Loucy (cell line): ENCODE results near the gene PILRA.

ENCODE experiments used
- H2AFZ ChIP-seq: fragments of 200-600 bp; sonication (generic); 2 replicates; pipeline ENCODE4 v1.6.0; 2016; ENCODE audit warnings: antibody characterized with exemption, mild to moderate bottlenecking, low read length, moderate library complexity
- H3F3A ChIP-seq: fragments of 200-600 bp; 2 replicates; pipeline ENCODE4 v1.6.0; 2016; ENCODE audit warnings: antibody characterized with exemption, low read depth, mild to moderate bottlenecking
- H3K27me3 ChIP-seq: fragments of 200-600 bp; sonication (generic); 2 replicates; pipeline ENCODE4 v1.6.1; 2014; ENCODE audit warnings: low read length, mild to moderate bottlenecking; ENCODE audit not compliant: insufficient read depth, poor library complexity, severe bottlenecking
- H3K36me3 ChIP-seq: fragments of 200-600 bp; sonication (generic); 2 replicates; pipeline ENCODE4 v1.6.1; 2016; ENCODE audit warnings: low read length; ENCODE audit not compliant: insufficient read depth
- H3K4me1 ChIP-seq: fragments of 200-600 bp; sonication (generic); 2 replicates; pipeline ENCODE4 v1.5.1; 2014; ENCODE audit warnings: low read length, mild to moderate bottlenecking; ENCODE audit not compliant: insufficient read depth, poor library complexity, severe bottlenecking
- H3K4me2 ChIP-seq: fragments of 200-600 bp; sonication (generic); 2 replicates; pipeline ENCODE4 v1.6.0; 2014; ENCODE audit warnings: antibody characterized with exemption, low read length, low read depth, mild to moderate bottlenecking; ENCODE audit not compliant: poor library complexity, severe bottlenecking
- H3K4me3 ChIP-seq: fragments of 200-600 bp; sonication (generic); 2 replicates; pipeline ENCODE4 v1.5.1; 2014; ENCODE audit warnings: low read length, mild to moderate bottlenecking, mixed read lengths; ENCODE audit not compliant: poor library complexity, severe bottlenecking
- H3K79me2 ChIP-seq: fragments of 200-600 bp; sonication (generic); 2 replicates; pipeline ENCODE4 v1.6.1; 2014; ENCODE audit warnings: low read length; ENCODE audit not compliant: insufficient read depth
- H3K9ac ChIP-seq: fragments of 200-600 bp; sonication (generic); 2 replicates; pipeline ENCODE4 v1.6.0; 2014; ENCODE audit warnings: mild to moderate bottlenecking, low read depth, low read length, moderate library complexity; ENCODE audit not compliant: poor library complexity, severe bottlenecking
- H3K9me2 ChIP-seq: fragments of 200-600 bp; sonication (generic); replicated peaks from 2 replicates; pipeline ENCODE4 v1.6.1; 2016; ENCODE audit warnings: low read depth, low read length, mixed read lengths
- H3K9me3 ChIP-seq: fragments of 200-600 bp; sonication (generic); 2 replicates; pipeline ENCODE4 v1.6.1; 2014; ENCODE audit warnings: mild to moderate bottlenecking, antibody characterized with exemption, low read length, low read depth; ENCODE audit not compliant: insufficient read depth
- H4K20me1 ChIP-seq: fragments of 200-600 bp; sonication (generic); 2 replicates; pipeline ENCODE4 v1.6.0; 2014; ENCODE audit warnings: antibody characterized with exemption, low read length, mild to moderate bottlenecking; ENCODE audit not compliant: insufficient read depth, poor library complexity, severe bottlenecking
- EZH2phosphoT487 ChIP-seq: fragments of 200-600 bp; IDR thresholded peaks from 2 replicates; pipeline ENCODE4 v1.6.1; 2018; ENCODE audit warnings: antibody characterized with exemption, mild to moderate bottlenecking, moderate library complexity, borderline replicate concordance
- TF ChIP-seq, protein P1 (sequence below): fragments of 200-600 bp; sonication (generic); conservative IDR thresholded peaks from 2 replicates; pipeline ENCODE4 v1.5.1; 2014; ENCODE audit warnings: mild to moderate bottlenecking, antibody characterized with exemption, low read length

PILRA gene

DNA sequence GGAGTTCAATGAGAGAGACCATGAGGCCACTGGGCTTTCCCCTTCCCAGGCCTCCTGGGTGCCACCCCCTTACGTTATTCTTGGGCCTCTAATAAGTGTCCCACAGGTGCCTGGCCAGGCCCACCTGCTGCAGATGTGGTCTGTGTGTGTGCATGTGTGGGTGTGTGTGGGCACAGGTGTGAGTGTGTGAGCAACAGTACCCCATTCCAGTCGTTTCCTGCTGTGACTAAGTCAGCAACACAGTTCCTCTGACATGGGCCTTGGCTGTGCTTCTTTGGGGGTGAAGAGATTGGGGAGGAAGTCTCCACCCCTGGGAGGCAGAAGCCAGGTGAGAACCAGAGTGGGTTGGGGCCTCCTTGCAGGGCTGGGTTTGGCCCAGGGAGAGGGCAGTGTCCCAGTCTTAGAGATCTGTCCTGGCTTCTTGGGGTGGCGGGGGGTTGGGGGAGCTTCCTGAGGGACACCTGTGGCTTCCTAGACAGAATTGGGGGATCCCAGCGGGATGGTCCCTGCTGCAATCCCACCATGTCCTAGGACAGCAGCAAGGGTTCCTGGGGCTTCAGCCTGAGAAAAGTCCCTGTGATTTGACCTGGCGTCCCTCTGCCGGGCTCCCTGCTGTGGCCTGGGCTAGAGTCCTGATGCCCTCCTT, 19.5 kb upstream of the PILRA start:
- H3K4me2 ChIP-seq: no peak overlapping the region
- peaks cover 84% of the 10 kb centered on the region for H3K36me3 ChIP-seq
- no peaks in the 10 kb centered on the region for H3K79me2 ChIP-seq
- no peaks in the 10 kb centered on the region for H4K20me1 ChIP-seq
- no peak overlapping the region for H3K4me3 ChIP-seq
- H3K4me1 ChIP-seq: no peaks in the 10 kb centered on the region
- H2AFZ ChIP-seq: no peak overlapping the region
- H3F3A ChIP-seq: no peaks in the 10 kb centered on the region
- no peaks in the 10 kb centered on the region for H3K9me3 ChIP-seq
- H3K9ac ChIP-seq: no peak overlapping the region
- TF ChIP-seq, protein P1, sequence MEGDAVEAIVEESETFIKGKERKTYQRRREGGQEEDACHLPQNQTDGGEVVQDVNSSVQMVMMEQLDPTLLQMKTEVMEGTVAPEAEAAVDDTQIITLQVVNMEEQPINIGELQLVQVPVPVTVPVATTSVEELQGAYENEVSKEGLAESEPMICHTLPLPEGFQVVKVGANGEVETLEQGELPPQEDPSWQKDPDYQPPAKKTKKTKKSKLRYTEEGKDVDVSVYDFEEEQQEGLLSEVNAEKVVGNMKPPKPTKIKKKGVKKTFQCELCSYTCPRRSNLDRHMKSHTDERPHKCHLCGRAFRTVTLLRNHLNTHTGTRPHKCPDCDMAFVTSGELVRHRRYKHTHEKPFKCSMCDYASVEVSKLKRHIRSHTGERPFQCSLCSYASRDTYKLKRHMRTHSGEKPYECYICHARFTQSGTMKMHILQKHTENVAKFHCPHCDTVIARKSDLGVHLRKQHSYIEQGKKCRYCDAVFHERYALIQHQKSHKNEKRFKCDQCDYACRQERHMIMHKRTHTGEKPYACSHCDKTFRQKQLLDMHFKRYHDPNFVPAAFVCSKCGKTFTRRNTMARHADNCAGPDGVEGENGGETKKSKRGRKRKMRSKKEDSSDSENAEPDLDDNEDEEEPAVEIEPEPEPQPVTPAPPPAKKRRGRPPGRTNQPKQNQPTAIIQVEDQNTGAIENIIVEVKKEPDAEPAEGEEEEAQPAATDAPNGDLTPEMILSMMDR: no peak
- no peak for TF ChIP-seq EZH2phosphoT487
- H3K9me2 ChIP-seq: no peaks in the 10 kb centered on the region
- H3K27me3 ChIP-seq: no peaks in the 10 kb centered on the region

GRCh38 chr7:100356416-100357068, 16.7 kb upstream of the PILRA start:
- Histone ChIP-seq H3K9me3 (no peaks in the 10 kb centered on the region), H3K9ac (no peak overlapping the region), H2AFZ (no peak overlapping the region), H3K9me2 (no peaks in the 10 kb centered on the region), H3F3A (no peaks in the 10 kb centered on the region), H3K27me3 (no peaks in the 10 kb centered on the region), H3K36me3 (peaks cover 85% of the 10 kb centered on the region; the same call in 1 of the 2 replicates), H3K4me3 (no peak overlapping the region), H3K4me1 (no peaks in the 10 kb centered on the region), H3K4me2 (no peak overlapping the region), H3K79me2 (no peaks in the 10 kb centered on the region), H4K20me1 (no peaks in the 10 kb centered on the region)
- no peak for TF ChIP-seq EZH2phosphoT487
- TF ChIP-seq, protein P1: no peak

GRCh38 chr7:100357131-100357561, 16.1 kb upstream of the PILRA start:
- no peaks in the 10 kb centered on the region for H3K79me2 ChIP-seq
- H3K9me2 ChIP-seq: no peaks in the 10 kb centered on the region
- peaks cover 86% of the 10 kb centered on the region; the same call in 1 of the 2 replicates for H3K36me3 ChIP-seq
- no peaks in the 10 kb centered on the region for H3K27me3 ChIP-seq
- H3K9me3 ChIP-seq: no peaks in the 10 kb centered on the region
- no peak overlapping the region for H3K4me3 ChIP-seq
- H3K4me2 ChIP-seq: no peak overlapping the region
- no peak for TF ChIP-seq EZH2phosphoT487
- TF ChIP-seq, protein P1: no peak
- no peak overlapping the region for H3K9ac ChIP-seq
- H4K20me1 ChIP-seq: no peaks in the 10 kb centered on the region
- H3K4me1 ChIP-seq: no peaks in the 10 kb centered on the region
- no peak overlapping the region for H2AFZ ChIP-seq
- H3F3A ChIP-seq: no peaks in the 10 kb centered on the region
